SK-N-SH treated with all-trans-retinoic acid at 6 μM for 48 hours (cell line): ENCODE data around the gene EHD1.

Experiments
- ATAC-seq: fragments of 200-7000 bp; cut with Tn5 transposase; 3 replicates; pipeline ENCODE4 v1.9.1; 2020; ENCODE audit warnings: mild to moderate bottlenecking, moderate library complexity
- ARNTL ChIP-seq: fragments of 450-650 bp; formaldehyde crosslinking; IDR thresholded peaks from 2 replicates; pipeline ENCODE4 v1.5.0; 2020; ENCODE audit warnings: low read depth, mild to moderate bottlenecking, moderate library complexity, borderline replicate concordance
- BACH2 ChIP-seq: fragments of 250-450 bp; sonication (Bioruptor Pico); IDR thresholded peaks from 2 replicates; pipeline ENCODE4 v1.9.0; 2021; ENCODE audit warnings: mild to moderate bottlenecking, borderline replicate concordance
- CSDC2 ChIP-seq: fragments of 250-450 bp; sonication (Bioruptor Pico); IDR thresholded peaks from 2 replicates; pipeline ENCODE4 v1.5.0; 2020; ENCODE audit warnings: mild to moderate bottlenecking, moderate library complexity
- CSRNP3 ChIP-seq: fragments of 250-450 bp; sonication (Bioruptor Pico); IDR thresholded peaks from 2 replicates; pipeline ENCODE4 v1.5.1; 2021; ENCODE audit warnings: mild to moderate bottlenecking, moderate library complexity
- ESRRG ChIP-seq: fragments of 250-450 bp; sonication (Bioruptor Pico); IDR thresholded peaks from 2 replicates; pipeline ENCODE4 v1.6.1; 2021; ENCODE audit warnings: mild to moderate bottlenecking
- GLIS3 ChIP-seq: fragments of 250-450 bp; sonication (Bioruptor Pico); IDR thresholded peaks from 2 replicates; pipeline ENCODE4 v1.5.0; 2020; ENCODE audit warnings: mild to moderate bottlenecking, moderate library complexity
- ISL1 ChIP-seq: fragments of 250-450 bp; sonication (Bioruptor Pico); IDR thresholded peaks from 2 replicates; pipeline ENCODE4 v2.1.2; 2022; ENCODE audit warnings: mild to moderate bottlenecking, moderate library complexity
- OSR1 ChIP-seq: fragments of 250-450 bp; sonication (Bioruptor Pico); IDR thresholded peaks from 2 replicates; pipeline ENCODE4 v1.8.0; 2022; ENCODE audit warnings: moderate library complexity, mild to moderate bottlenecking, inconsistent platforms
- PATZ1 ChIP-seq: fragments of 250-450 bp; sonication (Bioruptor Pico); IDR thresholded peaks from 2 replicates; pipeline ENCODE4 v1.8.0; 2020; ENCODE audit warnings: mild to moderate bottlenecking, moderate library complexity, borderline replicate concordance
- POU6F1 ChIP-seq: fragments of 250-450 bp; sonication (Bioruptor Pico); IDR thresholded peaks from 2 replicates; pipeline ENCODE4 v1.8.0; 2021; ENCODE audit warnings: low read depth, mild to moderate bottlenecking, moderate library complexity, borderline replicate concordance
- PPARA ChIP-seq: fragments of 250-450 bp; sonication (Bioruptor Pico); IDR thresholded peaks from 2 replicates; pipeline ENCODE4 v1.5.0; 2020; ENCODE audit warnings: mild to moderate bottlenecking, borderline replicate concordance
- RARB ChIP-seq: fragments of 250-450 bp; sonication (Bioruptor Pico); IDR thresholded peaks from 2 replicates; pipeline ENCODE4 v1.8.0; 2021; ENCODE audit warnings: mild to moderate bottlenecking, moderate library complexity
- SNAI2 ChIP-seq: fragments of 250-450 bp; sonication (Bioruptor Pico); IDR thresholded peaks from 2 replicates; pipeline ENCODE4 v1.5.0; 2020; ENCODE audit warnings: mild to moderate bottlenecking, moderate library complexity
- TCF4 ChIP-seq: fragments of 250-450 bp; sonication (Bioruptor Pico); IDR thresholded peaks from 2 replicates; pipeline ENCODE4 v1.8.0; 2021; ENCODE audit warnings: mild to moderate bottlenecking, moderate library complexity, borderline replicate concordance
- TOX ChIP-seq: fragments of 250-450 bp; sonication (Bioruptor Pico); IDR thresholded peaks from 2 replicates; pipeline ENCODE4 v1.8.0; 2021; ENCODE audit warnings: mild to moderate bottlenecking, moderate library complexity, borderline replicate concordance
- TSHZ2 ChIP-seq: fragments of 250-450 bp; sonication (Bioruptor Pico); IDR thresholded peaks from 2 replicates; pipeline ENCODE4 v1.5.0; 2020; ENCODE audit warnings: mild to moderate bottlenecking, moderate library complexity
- ZC3H10 ChIP-seq: fragments of 250-450 bp; sonication (Bioruptor Pico); IDR thresholded peaks from 2 replicates; pipeline ENCODE4 v1.5.1; 2021; ENCODE audit warnings: mild to moderate bottlenecking, moderate library complexity
- ZFP30 ChIP-seq: fragments of 450-650 bp; formaldehyde crosslinking; IDR thresholded peaks from 2 replicates; pipeline ENCODE4 v1.5.0; 2022; ENCODE audit warnings: mild to moderate bottlenecking, moderate library complexity
- ZNF565 ChIP-seq: fragments of 450-650 bp; formaldehyde crosslinking; conservative IDR thresholded peaks from 2 replicates; pipeline ENCODE4 v1.5.0; 2020; ENCODE audit warnings: low read depth, mild to moderate bottlenecking, moderate library complexity
- ZNF70 ChIP-seq: fragments of 450-650 bp; formaldehyde crosslinking; IDR thresholded peaks from 2 replicates; pipeline ENCODE4 v1.5.0; 2020; ENCODE audit warnings: mild to moderate bottlenecking, moderate library complexity
- ZNF8 ChIP-seq: fragments of 450-650 bp; formaldehyde crosslinking; IDR thresholded peaks from 2 replicates; pipeline ENCODE4 v1.5.0; 2020; ENCODE audit warnings: mild to moderate bottlenecking, moderate library complexity

The EHD1 gene

DNA sequence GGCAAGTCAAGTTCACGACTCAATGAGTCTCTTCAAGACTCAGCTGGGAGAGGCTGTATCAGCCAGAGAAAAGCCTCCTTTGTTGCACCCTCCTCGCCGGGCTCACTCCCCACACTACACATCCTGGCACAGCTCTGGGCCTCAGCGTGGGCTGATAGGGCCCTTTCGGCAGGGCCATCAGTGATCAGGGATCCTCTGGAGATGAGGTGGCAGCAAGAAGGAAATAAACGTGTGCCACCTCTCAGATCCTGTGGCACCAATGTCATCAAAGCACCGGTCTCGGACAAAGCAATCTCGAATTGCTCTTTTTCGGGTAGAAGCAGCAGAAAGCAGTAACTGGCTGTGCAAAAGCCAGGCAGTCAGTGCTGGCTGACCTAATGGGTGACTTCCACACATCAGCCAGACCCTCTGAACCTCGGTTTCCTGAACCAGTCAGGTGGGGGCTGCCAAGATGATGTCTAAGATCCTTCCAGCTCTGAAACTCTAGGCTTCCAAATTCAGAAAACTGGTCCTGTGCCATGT, 2.1 kb downstream of the EHD1 start:
- TF ChIP-seq OSR1 (CRISPR knock-in tag) (no peak), TCF4 (no peak), ZNF565 (CRISPR knock-in tag) (no peak), POU6F1 (CRISPR knock-in tag) (no peak), SNAI2 (CRISPR knock-in tag) (no peak), TSHZ2 (CRISPR knock-in tag) (no peak), ZNF8 (no peak), PATZ1 (no peak), ARNTL (CRISPR knock-in tag) (no peak), PPARA (CRISPR knock-in tag) (no peak), BACH2 (CRISPR knock-in tag) (no peak), ISL1 (no peak), ZNF70 (CRISPR knock-in tag) (no peak), CSDC2 (CRISPR knock-in tag) (no peak), ZC3H10 (CRISPR knock-in tag) (no peak), ZFP30 (CRISPR knock-in tag) (no peak), GLIS3 (CRISPR knock-in tag) (no peak)
- no peak for ATAC-seq

DNA sequence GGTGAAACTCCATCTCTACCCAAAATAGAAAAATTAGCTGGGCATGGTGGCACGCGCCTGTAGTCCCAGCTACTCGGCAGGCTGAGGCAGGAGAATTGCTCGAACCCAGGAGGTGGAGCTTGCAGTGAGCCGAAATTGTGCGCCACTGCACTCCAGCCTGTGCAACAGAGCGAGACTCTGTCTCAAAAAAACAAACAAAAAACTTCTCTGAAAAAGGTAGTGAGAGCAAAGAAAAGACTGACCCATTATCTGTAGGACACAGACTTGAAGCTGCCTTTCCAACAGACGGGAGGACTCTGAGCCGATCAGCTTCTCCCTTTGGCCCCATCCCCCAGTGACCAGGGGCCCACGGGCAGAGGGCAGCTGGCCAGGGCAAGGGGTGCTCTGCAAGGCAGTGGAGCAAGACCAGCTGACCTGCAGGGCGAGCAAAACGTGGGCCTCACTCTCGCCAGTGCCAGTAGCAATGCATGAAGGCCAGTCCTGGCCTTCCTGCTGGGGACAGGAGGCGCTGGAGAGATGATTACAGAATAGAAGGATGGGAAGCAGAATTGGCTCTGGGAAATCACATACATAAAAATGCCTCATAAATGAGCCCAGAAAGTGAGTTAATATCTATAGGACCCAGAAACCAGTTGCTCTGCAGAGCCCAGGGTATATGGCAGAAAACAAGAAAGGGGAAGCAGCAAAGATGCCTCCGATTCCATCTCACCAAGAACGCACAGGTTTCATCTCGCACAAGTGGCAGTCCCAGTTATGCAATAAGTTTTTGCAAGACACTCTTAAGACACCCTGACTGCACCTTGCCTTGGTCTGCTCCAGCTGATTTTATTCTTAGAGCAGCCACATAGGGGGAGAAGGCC, 2.8 kb downstream of the EHD1 start:
- ATAC-seq, result no peak
- no peak for TF ChIP-seq RARB (CRISPR knock-in tag)
- TF ChIP-seq CSRNP3, result no peak
- TF ChIP-seq ZFP30 (CRISPR knock-in tag), result no peak
- TF ChIP-seq ESRRG (CRISPR knock-in tag), result no peak
- TF ChIP-seq TOX (CRISPR knock-in tag), result no peak
- TF ChIP-seq ZC3H10 (CRISPR knock-in tag), result no peak
- TF ChIP-seq ZNF70 (CRISPR knock-in tag), result no peak
- no peak for TF ChIP-seq TCF4
- TF ChIP-seq POU6F1 (CRISPR knock-in tag), result no peak
- no peak for TF ChIP-seq CSDC2 (CRISPR knock-in tag)
- TF ChIP-seq ZNF565 (CRISPR knock-in tag), result no peak
